AML-193 (cell line): Measurements from ENCODE around the gene RORC.

Source experiments
- DNase-seq, 2 experiments: peaks; one replicate each; lab custom pipeline; 2025; lab: John Stamatoyannopoulos, UW

The RORC gene

GRCh38 chr1:151847867-151848596 is 16.4 kb upstream of the RORC start:
- DNase-seq, result no peak

- no peak for DNase-seq
Measured at GRCh38 chr1:151846686-151847237, 15.2 kb upstream of the RORC start.

GRCh38 chr1:151846062-151846568 is 14.5 kb upstream of the RORC start:
- no peak for DNase-seq

GRCh38 chr1:151843398-151843797 is 11.8 kb upstream of the RORC start:
- no peak for DNase-seq

GRCh38 chr1:151841141-151841540 is 9.5 kb upstream of the RORC start:
- no peak for DNase-seq

GRCh38 chr1:151840421-151840820 is 8.8 kb upstream of the RORC start:
- no peak for DNase-seq

GRCh38 chr1:151839457-151840403 is 8.1 kb upstream of the RORC start, which contains the start of gene C2CD4D:
Gene C2CD4D (minus strand): TSS chr1:151839820. CDS start chr1:151838989, 831 bp downstream.
- no peak for DNase-seq

GRCh38 chr1:151839082-151839412 is 7.4 kb upstream of the RORC start:
- no peak for DNase-seq

- no peak for DNase-seq
Measured at GRCh38 chr1:151838222-151839081, 6.8 kb upstream of the RORC start.

- no peak for DNase-seq
Measured at GRCh38 chr1:151837884-151838221, 6.3 kb upstream of the RORC start.

GRCh38 chr1:151837197-151837596 is 5.6 kb upstream of the RORC start:
- no peak for DNase-seq

GRCh38 chr1:151835596-151835995 is 4.0 kb upstream of the RORC start:
- DNase-seq, result no peak

- no peak for DNase-seq
Measured at GRCh38 chr1:151834239-151834638, 2.6 kb upstream of the RORC start.

GRCh38 chr1:151833172-151833900 is 1.7 kb upstream of the RORC start:
- no peak for DNase-seq

GRCh38 chr1:151832318-151832980 is 847 bp upstream of the RORC start:
- peak; percentile 40 to 45 for DNase-seq

GRCh38 chr1:151831256-151831591 is 378 bp downstream of the RORC start:
- DNase-seq, result no peak

GRCh38 chr1:151830055-151830454 is 1.5 kb downstream of the RORC start:
- DNase-seq, result no peak

GRCh38 chr1:151829352-151830046 is 2.1 kb downstream of the RORC start:
- peak; percentile 57 to 69 for DNase-seq

- peak; percentile 40 to 59 for DNase-seq
Measured at GRCh38 chr1:151828921-151829320, 2.7 kb downstream of the RORC start.

GRCh38 chr1:151827853-151828252 is 3.7 kb downstream of the RORC start:
- DNase-seq, result no peak
